ENCODE data around the gene RASA3.

Gene RASA3

DNA sequence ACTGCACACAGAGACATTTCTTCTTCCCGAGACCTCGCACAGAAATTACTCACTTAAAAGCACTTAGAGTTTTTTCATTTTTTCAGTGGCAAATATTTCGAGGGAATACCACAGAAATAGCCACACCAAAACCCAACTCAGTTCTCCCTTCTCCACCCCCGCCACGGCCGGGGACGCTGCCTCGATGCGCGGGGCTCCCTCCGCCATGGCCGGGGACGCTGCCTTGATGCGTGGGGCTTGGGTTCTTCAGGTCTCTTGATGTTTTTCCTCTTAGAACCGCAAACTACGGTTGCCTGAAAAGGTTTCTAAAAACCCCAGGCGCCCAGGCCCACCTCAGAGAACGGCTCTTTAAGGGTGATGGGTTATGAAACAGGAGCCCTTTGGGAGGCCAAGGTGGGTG, 71.4 kb downstream of the RASA3 start:
- no peak for TF ChIP-seq EZH2phosphoT487 (IDR thresholded peaks at IDR 0.05; ENCODE audit: low read depth)
- H4K20me1 ChIP-seq (ENCODE audit: insufficient read depth, low read length) = no peaks in the 10 kb centered on the region
- H3K79me2 ChIP-seq (ENCODE audit: low read length) = no peaks in the 10 kb centered on the region
- no peaks in the 10 kb centered on the region for H3K36me3 ChIP-seq (replicated peaks; ENCODE audit: low read depth, low read length)
- H3K4me1 ChIP-seq (ENCODE audit: low read length) = peaks cover 22% of the 10 kb centered on the region
- H3K27ac ChIP-seq (ENCODE audit: low read length) = no peak overlapping the region
- H3K9me3 ChIP-seq (ENCODE audit: insufficient read depth, low read length) = no peaks in the 10 kb centered on the region
- no peak overlapping the region for H3K4me3 ChIP-seq (ENCODE audit: low read length)
- H3K27me3 ChIP-seq (ENCODE audit: low read depth, low read length) = no peaks in the 10 kb centered on the region
- no peak overlapping the region for H3K4me2 ChIP-seq (ENCODE audit: low read length)
- no peak overlapping the region for H3K9ac ChIP-seq (ENCODE audit: low read length)
- H2AFZ ChIP-seq (ENCODE audit: low read depth, low read length) = no peak overlapping the region

DNA sequence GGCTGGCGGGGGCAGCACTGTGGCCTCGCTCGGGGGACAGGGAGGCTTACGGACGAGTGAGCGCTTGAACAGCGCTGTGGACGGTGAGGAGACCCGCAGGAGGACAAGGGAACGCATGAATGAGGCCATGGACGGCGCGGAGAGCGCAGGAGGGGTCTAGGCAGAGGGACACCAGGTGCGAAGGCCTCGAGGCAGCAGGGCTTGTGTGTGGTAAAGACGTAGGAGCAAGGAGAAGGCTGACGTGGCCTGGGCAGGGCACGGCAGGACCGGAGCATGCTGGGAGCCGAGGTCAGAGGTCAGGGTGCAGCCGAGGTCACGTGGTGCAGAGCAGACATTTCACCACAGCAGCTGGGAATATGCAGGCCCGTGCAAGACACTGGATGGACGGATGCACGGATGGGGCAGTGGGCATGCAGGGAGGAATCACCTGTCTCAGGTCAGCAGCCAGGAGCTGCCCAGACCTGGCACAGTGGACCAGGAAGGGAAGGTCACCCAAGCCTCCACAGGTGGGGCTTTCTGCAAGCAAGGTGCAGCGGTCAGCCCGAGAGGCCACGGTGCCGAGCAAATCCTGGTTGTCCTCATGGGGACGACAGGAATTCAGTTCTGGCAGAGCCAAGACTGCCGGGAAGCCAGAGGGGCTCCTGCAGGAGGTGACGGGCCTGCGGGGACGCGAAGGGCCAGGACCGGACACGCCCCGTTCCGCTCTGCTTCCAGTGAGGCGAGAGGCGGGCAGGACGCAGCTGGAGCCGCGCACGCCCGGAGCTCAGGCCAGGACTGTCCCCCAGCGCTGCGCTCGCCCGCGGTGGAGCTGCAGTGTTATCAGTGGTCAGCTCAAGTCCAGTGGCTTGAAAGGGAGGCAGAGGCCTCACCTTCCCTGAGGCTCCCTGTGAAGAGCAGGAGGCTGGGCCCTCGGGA, 72.2 kb downstream of the RASA3 start:
- Histone ChIP-seq H3K27me3 (ENCODE audit: low read depth, low read length) (no peaks in the 10 kb centered on the region), H4K20me1 (ENCODE audit: insufficient read depth, low read length) (no peaks in the 10 kb centered on the region), H2AFZ (ENCODE audit: low read depth, low read length) (no peak overlapping the region), H3K4me1 (ENCODE audit: low read length) (peaks cover 14% of the 10 kb centered on the region), H3K36me3 (replicated peaks; ENCODE audit: low read depth, low read length) (no peaks in the 10 kb centered on the region), H3K27ac (ENCODE audit: low read length) (no peak overlapping the region), H3K9me3 (ENCODE audit: insufficient read depth, low read length) (no peaks in the 10 kb centered on the region), H3K4me2 (ENCODE audit: low read length) (no peak overlapping the region), H3K9ac (ENCODE audit: low read length) (no peak overlapping the region), H3K79me2 (ENCODE audit: low read length) (no peaks in the 10 kb centered on the region), H3K4me3 (ENCODE audit: low read length) (no peak overlapping the region)
- no peak for TF ChIP-seq EZH2phosphoT487 (IDR thresholded peaks at IDR 0.05; ENCODE audit: low read depth)
- TF ChIP-seq, protein P1, sequence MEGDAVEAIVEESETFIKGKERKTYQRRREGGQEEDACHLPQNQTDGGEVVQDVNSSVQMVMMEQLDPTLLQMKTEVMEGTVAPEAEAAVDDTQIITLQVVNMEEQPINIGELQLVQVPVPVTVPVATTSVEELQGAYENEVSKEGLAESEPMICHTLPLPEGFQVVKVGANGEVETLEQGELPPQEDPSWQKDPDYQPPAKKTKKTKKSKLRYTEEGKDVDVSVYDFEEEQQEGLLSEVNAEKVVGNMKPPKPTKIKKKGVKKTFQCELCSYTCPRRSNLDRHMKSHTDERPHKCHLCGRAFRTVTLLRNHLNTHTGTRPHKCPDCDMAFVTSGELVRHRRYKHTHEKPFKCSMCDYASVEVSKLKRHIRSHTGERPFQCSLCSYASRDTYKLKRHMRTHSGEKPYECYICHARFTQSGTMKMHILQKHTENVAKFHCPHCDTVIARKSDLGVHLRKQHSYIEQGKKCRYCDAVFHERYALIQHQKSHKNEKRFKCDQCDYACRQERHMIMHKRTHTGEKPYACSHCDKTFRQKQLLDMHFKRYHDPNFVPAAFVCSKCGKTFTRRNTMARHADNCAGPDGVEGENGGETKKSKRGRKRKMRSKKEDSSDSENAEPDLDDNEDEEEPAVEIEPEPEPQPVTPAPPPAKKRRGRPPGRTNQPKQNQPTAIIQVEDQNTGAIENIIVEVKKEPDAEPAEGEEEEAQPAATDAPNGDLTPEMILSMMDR (IDR thresholded peaks at IDR 0.05; ENCODE audit: low read depth, low read length) = no peak

DNA sequence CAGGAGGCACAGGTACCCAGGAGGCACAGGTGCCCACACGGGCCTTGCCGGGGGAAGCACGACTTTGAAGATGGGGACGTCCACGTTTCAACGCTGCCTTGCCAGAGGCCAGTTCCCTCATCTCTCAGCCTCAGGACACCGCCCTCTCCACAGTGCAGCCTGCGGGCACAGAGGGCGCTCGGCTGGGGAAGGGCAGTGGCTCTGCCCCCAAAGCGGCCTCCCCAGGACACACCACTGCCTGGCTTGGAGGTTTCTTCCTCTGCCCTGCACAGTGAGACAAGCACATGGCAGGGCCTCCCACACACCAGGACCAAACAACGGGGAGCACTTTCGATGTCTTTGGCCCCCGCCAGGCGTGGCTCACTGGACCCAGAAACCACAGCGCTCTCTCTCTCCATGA, 73.0 kb downstream of the RASA3 start:
- no peak for TF ChIP-seq EZH2phosphoT487 (IDR thresholded peaks at IDR 0.05; ENCODE audit: low read depth)
- TF ChIP-seq, protein P1 (IDR thresholded peaks at IDR 0.05; ENCODE audit: low read depth, low read length) = no peak
- H4K20me1 ChIP-seq (ENCODE audit: insufficient read depth, low read length) = no peaks in the 10 kb centered on the region

DNA sequence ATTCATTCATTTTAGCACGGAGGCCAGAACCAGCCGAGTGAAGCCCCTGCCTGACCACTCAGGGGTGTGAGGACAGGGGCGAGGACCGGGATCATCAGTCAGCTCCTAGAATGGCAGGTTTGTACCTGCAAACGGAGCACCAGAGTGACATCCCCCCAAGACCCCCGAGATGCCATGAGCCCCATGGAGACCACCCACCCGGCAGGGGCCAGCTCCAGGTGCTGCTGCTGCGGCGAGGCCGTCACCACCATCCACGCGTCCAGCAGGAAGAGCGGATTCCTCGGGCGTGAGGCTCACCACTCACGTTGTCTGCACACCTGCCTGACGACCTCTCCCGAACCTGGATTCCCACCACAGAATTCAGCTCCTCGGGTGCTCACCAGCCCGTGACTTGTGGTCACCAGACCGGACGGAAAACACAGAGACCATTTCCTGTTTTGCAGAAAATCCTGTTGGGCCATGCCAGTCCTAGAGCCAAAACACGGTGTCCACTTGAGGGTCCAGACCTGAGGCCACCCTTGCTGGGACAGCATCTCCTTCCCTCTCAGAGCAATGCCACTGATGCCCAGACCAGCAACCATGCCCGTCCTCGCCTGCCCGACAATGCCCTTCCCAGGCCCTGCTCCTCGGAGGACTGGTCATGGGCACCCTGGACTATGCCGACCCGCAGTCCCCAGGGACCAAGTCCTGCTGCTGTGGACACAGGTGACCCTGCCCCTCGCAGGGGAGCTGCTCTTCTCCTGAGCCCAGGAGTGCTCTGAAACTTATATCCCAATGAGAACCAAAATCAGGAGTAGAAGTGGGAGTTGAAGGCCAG, 74.2 kb downstream of the RASA3 start:
- H3K4me1 ChIP-seq (ENCODE audit: low read length) = no peaks in the 10 kb centered on the region
- TF ChIP-seq, protein P1 (IDR thresholded peaks at IDR 0.05; ENCODE audit: low read depth, low read length) = no peak
- no peak for TF ChIP-seq EZH2phosphoT487 (IDR thresholded peaks at IDR 0.05; ENCODE audit: low read depth)
- no peak overlapping the region for H3K9ac ChIP-seq (ENCODE audit: low read length)
- no peak overlapping the region for H3K27ac ChIP-seq (ENCODE audit: low read length)
- no peak overlapping the region for H2AFZ ChIP-seq (ENCODE audit: low read depth, low read length)
- no peaks in the 10 kb centered on the region for H3K27me3 ChIP-seq (ENCODE audit: low read depth, low read length)
- no peak overlapping the region for H3K4me2 ChIP-seq (ENCODE audit: low read length)
- H3K36me3 ChIP-seq (replicated peaks; ENCODE audit: low read depth, low read length) = no peaks in the 10 kb centered on the region
- H3K4me3 ChIP-seq (ENCODE audit: low read length) = no peak overlapping the region
- no peaks in the 10 kb centered on the region for H3K9me3 ChIP-seq (ENCODE audit: insufficient read depth, low read length)
- no peaks in the 10 kb centered on the region for H3K79me2 ChIP-seq (ENCODE audit: low read length)
- no peaks in the 10 kb centered on the region for H4K20me1 ChIP-seq (ENCODE audit: insufficient read depth, low read length)

More for the DNA sequence above, 73.0 kb downstream of the RASA3 start:
- H3K36me3 ChIP-seq (replicated peaks; ENCODE audit: low read depth, low read length) = no peaks in the 10 kb centered on the region
- H3K79me2 ChIP-seq (ENCODE audit: low read length) = no peaks in the 10 kb centered on the region
- H3K27me3 ChIP-seq (ENCODE audit: low read depth, low read length) = no peaks in the 10 kb centered on the region
- H3K9ac ChIP-seq (ENCODE audit: low read length) = no peak overlapping the region
- no peaks in the 10 kb centered on the region for H3K9me3 ChIP-seq (ENCODE audit: insufficient read depth, low read length)
- H3K4me1 ChIP-seq (ENCODE audit: low read length) = peaks cover 6% of the 10 kb centered on the region
- no peak overlapping the region for H3K4me2 ChIP-seq (ENCODE audit: low read length)
- H3K4me3 ChIP-seq (ENCODE audit: low read length) = no peak overlapping the region
- H3K27ac ChIP-seq (ENCODE audit: low read length) = no peak overlapping the region
- H2AFZ ChIP-seq (ENCODE audit: low read depth, low read length) = no peak overlapping the region

Measured in OCI-LY3 (cell line).